Daoy (cell line): ENCODE measurements around the gene MGST3. TPM values are rescaled to one million over a fixed set of nuclear protein-coding genes. Genes with fewer than 3 reads are reported as not detected.
"Not testable (repeated sequence)": the region's sequence is repeated elsewhere in the genome, so short reads cannot be mapped to it uniquely, and the experiment has no call there.

Experiments
- DNase-seq: peaks from one replicate; pipeline ENCODE4 v3.0.0-alpha.2; 2015; ENCODE audit warnings: low read depth
- total RNA-seq: library from RNA; depleted of rRNA; stranded (reverse); fragments of >200 nt; shearing (Covaris generic); gene quantifications from 2 replicates; pipeline ENCODE4 v1.2.3, GENCODE V29; 2014

The MGST3 gene
- total RNA-seq, 1 experiment from 2014 or later = 107 TPM

DNA sequence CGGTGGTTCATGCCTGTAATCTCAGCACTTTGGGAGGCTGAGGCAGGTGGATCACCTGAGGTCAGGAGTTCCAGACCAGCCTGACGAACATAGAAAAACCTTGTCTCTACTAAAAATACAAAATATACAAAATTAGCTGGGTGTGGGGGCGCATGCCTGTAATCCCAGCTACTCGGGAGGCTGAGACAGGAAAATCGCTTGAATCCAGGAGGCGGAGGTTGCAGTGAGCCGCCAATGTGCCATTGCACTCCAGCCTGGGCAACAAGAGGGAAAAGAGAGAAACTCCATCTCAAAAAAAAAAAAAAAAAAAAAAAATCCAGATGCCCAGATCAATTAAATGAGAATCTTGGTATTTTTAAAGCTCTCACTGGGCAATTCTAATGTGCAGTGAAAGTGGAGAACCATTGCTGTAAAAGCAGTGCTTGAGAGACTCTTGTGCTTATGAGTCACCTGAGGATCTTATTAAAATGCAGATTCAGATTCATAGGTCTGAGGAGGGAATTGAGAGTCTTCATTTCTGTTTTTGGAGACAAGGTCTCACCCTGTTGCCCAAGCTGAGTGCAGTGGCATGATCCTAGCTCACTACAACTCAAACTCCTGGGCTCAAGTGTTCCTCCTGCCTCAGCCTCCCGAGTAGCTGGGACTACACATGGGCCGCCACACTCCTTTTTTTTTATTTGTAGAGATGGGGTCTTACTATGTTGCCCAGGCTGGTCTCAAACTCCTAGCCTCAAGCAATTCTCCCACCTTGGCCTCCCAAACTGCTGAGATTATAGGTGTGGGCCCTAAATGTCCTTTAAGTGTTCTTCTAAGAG lies 27.9 kb downstream of the MGST3 start:
- DNase-seq = not testable (repeated sequence)

DNA sequence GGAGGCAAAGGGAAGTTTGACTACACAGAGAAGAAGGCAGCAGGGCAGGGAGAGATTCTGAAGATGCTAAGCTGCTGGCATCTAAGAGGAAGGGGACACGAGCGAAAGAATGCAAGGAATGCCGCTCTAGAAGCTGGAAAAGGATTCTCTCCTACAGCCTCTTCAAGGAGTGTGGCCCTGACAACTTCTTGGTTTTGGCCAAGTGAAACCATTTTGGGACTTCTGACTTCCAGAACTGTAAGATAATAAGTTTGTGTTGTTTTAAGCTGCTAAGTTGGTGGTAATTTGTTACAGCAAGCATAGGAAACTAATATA lies 28.5 kb downstream of the MGST3 start:
- DNase-seq = no peak

DNA sequence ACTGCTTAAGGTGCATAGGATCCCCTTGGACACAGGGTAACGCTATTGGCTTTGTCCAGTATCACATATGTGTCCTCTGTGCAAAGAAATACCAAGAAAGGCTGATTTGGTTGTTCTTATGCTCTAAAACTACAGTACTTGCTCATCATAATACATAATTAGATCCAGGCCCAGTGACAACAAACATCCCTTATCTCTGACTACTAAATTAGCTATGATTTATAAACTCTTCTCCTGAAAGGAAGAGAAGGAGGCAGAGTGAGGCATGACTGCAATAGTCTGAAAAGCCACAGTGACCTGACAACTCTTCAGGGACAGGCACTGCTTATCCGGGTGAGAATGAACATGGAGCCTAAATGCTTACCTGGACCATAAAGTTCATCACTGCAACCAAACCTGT lies 30.7 kb downstream of the MGST3 start:
- no peak for DNase-seq

DNA sequence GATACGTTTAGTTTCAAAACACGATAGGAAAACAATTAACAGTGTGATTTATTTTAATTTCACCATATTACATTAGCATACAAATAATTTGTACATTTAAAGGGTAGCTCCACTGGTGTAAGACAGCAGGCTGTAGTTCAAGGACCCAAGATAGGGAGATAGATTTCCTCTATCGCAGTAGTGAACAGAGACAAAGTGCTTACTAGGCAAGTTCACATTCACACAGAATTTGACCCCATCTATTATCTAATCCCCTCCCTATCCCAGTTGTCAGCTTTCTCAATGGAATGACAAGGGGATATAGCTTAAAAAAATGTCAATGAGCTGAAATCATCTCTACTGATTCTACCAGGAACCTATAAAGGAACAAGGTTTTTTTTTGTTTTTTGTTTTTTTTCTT lies 31.2 kb downstream of the MGST3 start:
- no peak for DNase-seq

DNA sequence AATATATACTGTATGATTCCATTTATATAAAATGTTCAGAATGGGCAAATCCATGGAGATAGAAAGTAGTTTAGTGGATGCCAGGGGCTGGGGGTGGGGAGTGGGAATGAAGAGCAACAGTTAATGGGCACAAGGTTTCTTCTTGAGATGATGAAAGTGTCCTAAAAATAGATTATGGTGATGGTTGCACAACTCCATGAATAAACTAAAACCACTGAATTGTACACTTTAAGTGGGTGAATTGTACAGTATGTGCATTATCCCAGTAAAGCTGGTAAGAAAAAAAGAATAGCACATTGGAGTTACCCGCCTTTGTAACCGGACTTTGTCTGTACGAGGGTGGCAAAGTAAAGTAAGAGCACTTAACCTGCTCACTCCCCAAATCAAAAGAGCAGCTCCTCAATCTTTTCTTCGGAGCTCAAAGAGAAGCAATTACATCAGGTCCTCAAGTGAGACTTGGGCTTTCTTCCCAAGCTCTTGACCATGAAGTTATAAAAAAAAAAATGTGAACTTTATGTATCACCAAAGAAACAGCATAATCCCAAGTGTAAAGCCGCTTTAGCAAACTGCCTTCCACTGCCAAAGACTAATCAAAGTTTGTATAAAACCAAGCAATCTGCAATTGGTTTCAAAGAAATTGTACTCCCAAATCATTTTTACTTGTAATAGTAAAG lies 35.3 kb downstream of the MGST3 start:
- DNase-seq = no peak

DNA sequence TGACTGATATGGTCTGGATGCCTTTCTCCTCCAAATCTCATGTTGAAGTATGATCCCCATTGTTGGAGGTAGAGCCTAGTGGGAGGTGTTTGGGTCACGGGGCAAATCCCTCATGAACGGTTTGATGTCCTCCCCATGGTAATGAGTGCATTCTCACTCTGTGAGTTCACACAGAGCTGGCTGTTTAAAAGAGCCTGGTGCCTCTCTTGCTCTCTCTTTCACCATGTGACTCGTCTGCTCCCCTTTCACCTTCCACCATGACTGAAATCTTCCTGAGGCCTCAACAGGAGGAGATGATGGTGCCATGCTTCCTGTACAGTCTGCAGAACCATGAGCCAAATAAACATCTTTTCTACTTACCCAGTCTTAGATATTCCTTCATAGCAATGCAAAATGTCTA lies 37.1 kb downstream of the MGST3 start:
- DNase-seq = no peak

DNA sequence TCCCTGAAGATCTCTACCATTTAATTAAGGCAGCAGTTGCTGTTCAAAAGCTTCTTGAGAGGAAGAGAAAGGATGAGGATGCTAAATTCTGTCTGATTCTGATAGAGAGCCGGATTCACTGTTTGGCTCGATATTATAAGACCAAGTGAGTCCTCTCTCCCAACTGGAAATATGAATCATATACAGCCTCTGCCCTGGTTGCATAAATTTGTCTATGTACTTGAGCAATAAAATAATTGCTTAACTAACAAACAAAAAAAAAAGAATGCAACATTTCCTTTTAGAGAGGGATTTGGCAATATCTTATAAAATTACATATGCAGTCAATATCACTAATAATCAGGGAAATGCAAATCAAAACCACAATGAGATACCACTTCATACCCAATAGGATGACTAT lies 40.5 kb downstream of the MGST3 start:
- DNase-seq = no peak

DNA sequence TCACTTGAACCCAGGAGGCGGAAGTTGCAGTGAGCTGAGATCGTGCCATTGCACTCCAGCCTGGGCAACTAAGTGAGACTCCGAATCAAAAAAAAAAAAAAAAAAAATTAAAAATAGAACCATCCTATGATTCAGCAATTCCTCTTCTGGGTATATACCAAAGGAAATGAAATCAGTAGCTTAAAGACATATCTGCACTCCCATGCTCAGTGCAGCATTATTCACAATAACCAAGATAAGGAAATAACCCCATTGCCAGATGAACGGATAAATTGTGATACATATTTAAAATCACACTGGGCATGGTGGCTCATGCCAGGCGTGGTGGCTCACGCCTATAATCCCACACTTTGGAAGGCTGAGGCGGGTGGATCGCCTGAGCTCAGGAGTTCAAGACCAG lies 43.6 kb downstream of the MGST3 start:
- no peak for DNase-seq

DNA sequence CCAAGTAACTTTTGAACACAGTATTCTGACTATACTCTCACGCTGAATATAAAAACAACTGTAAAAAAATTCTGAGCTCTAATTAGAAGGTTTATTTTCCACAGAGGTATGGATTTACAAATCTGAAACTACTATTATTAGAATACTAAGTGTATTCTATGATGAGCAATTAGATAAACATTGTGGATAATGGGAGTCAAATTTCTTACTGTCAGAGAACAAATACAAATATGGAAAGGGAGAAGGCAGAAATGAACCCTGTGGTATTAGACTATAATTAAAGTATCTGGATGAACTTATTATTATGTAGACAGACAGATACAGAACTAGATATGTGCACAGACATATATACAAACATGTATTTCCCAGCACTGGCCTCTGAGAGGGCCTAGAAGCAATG lies 44.8 kb downstream of the MGST3 start:
- DNase-seq = no peak

DNA sequence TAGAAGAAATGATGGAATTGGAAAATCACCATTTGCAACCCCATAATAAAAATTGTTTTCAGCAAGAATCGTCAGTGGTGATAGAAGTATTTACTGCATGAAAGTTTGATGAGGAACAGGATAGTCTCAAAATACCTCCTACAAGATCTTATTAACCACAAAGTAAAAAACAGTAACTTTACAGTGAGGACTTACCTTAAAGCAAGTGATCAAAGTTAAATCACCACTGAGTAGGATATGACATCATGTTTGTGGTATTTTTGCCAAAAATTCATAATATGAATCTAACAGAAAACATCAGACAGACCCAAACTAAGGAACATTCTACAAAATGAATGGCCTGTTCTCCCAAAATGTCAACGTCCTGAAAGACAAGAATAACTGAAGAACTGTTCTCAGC lies 47.5 kb downstream of the MGST3 start:
- DNase-seq = no peak

DNA sequence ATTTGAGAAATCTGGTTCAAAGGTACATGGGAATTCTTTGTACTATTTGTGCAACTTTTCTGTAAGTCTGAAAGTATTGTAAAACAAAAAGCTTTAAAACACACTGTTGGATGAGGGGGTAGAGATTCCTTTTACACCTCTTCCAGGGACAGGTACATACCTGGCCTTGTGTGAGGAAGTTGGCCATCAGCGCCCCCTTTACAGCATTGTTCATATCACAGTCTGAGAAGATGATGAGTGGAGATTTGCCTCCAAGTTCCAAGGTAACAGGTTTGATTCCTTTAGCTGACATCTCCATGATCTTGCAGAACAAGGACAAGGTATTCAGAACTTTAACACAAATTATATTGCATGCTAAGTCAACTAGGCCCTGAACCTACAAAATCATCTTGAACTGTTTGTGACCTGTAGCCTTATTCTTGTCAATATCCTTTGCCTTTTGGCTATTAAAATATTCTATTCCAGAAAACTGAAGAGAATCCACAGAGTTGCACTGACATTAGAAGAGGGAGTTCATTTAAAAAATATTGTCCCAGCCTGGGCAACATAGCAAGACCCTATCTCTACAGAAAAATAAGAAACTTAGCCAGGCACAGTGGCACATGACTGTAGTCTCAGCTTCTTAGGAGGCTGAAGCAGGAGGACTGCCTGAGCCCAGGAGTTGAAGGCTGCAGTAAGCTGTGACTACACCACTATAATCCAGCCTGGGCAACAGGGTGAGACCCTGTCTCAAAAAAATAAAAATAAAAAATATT lies 48.4 kb downstream of the MGST3 start:
- DNase-seq = no peak

DNA sequence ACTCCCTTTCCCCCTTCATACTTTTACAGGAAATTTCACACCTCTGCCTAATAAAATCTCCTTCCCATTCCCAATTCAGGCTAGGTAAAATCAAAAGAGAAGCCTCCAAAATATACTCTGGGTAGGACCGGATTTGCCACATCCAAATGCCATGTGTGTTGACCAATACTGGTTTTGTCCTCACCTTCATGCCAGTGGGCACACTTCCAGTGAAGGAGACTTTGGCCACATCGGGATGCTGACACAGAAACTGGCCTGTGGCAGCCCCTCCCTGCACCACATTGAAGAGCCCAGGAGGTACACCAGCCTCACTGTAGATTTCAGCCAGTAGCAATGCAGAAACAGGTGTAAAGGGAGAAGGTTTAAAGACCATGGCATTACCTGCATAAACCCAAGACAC lies 49.3 kb downstream of the MGST3 start:
- DNase-seq = no peak

DNA sequence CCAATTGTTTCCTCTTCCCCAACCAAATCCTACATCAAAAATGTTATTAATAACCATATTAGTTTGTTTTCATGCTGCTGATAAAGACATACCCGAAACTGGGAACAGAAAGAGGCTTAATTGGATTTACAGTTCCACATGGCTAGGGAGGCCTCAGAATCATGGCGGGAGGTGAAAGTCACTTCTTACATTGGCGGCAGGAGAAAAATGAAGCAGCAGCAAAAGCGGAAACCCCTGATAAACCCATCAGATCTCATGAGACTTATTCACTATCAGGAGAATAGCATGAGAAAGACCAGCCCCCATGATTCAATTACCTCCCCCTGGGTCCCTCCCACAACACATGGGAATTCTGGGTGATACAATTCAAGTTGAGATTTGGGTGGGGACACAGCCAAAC lies 49.7 kb downstream of the MGST3 start:
- DNase-seq = not testable (repeated sequence)

DNA sequence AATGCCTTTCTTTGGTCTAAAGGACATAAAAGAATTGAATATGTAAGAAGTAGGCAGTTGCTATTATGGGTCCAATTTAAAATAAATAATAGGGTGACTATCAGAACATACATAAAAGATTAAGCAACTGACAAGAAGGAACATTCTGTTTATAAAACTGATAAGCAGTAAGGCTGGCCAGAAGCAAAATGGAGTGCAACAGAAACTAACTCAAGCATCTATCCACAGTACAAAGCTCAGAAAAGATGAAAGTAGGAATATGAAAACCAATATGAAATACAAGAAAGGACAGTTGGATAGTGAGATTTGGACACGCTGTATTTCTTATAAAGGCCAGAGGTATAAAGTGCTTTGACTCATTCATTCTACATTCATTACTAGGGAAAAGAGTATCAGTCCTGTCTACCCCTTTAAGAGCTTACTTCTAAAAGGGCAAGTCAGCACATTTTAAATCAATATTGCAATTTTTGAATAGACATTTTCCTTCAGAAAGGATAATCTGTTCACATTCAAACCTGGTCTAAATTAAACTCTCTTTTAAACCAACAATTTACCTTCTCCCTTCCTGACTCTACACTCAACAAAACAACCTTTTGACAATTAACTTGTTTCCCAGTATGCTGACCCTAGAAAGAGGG lies 52.9 kb downstream of the MGST3 start:
- DNase-seq = no peak

DNA sequence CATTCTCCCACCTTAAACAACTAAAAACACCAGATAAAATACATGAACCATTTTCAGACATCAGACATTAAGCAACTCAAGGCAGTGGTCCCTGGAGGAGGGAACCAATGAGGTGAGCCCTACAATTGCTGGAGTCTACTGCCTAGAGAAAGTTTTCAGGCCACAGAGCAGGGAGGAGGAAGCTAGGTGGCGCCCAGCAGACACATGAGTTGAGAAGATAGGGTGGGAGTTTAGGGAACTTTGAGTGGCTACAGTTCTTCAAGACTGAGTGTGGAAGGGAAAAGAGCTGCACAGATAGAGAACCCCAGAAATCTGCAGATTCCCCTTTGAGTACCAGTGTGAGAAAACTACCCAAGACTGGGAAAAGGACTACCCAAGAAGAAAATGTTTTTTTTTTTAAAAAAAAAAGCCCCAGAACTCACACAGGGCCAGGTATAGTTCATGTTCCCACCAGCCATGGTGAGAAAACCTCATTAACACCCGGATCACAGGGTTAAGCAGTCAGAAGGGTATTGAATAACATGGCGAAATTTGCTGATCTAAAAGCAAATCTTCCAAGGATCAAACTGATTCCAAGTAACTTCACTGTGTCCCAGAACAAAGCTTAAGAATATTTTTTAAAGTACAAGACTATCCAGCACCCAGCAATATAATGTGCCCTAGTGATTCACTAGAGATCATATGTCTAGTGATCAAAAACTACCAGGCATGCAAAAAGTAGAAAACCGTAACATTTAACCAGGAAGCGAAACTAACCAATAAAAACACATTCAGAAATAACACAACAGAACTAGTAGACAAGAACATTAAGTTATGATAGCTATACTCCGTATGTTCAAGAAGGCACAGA lies 55.3 kb downstream of the MGST3 start:
- no peak for DNase-seq

DNA sequence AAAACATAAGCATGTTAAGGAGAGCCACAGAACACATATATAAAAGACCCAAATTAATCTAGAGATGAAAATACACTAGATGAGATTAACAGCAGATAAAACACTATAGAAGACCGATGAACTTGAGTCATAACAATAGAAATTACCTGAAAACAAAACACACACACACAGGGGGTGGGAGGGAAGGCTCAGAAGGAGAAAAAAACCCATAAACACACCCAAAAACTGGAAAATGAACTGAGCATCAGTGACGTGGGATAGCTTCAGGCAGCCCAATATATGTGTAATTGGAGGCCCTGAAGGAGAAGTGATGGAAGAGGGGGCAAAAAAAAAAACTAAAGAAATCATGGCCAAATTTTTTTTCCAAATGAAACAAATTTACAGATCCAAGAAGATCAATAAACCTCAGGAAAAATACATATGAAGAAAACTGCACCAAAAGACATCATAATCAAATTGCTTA lies 56.0 kb downstream of the MGST3 start:
- DNase-seq = no peak

DNA sequence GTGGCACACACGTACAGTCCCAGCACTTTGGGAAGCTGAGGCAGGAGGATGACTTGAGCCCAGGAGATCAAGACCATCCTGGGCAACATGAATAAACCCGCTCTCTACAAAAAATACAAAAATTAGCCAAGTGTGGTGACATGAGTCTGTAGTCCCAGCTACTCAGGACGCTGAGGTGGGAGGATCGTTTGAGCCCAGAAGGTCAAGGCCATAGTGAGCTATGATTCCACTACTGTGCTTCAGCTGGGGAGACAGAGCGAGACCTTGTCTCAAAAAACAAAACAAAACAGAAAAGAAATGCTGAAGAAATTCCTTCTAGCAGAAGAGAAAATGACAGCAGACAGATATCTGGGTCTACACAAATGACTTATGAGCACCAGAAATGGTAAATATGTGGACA lies 57.0 kb downstream of the MGST3 start:
- no peak for DNase-seq

DNA sequence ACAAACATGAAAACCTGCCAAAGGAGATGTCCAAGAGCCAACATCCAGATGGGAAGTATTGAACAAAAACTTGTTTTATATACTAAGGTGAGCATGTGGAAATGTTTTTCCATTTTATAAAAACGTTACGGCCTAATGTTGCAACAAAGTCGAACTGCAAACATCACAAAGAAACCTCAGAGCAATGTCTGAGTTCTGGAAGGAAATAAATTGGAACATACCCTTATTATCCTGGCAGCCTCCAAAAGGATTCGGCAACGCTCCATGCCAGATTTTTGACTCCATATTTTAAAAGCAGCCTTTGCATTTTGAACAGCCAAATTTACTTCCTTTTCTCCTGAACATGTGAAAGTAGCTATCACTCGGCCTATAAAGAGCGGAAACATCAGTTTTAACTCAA lies 64.0 kb downstream of the MGST3 start:
- no peak for DNase-seq

DNA sequence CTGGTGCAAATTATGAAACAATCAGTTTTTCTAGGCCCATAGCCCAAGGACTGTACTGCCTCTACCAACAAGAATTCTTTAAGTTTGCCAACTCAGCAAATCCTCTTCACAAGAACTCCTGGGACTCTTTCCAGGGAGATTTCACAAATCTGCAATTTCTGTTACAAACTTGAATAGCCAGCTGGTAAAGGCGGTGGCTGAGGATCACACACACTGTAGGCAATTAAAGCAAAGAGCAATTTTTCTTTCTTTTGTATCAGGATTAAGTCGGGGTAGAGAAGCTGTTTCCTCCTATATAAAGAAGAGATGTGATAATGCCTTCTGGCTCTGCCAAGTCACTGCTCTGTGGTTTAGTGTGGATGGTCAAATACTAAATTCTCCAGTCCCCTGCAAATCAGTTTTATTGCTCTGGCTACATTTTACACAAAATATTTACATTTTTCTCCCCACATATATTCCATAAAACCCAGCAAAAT lies 65.6 kb downstream of the MGST3 start:
- peak; percentile 60 for DNase-seq

DNA sequence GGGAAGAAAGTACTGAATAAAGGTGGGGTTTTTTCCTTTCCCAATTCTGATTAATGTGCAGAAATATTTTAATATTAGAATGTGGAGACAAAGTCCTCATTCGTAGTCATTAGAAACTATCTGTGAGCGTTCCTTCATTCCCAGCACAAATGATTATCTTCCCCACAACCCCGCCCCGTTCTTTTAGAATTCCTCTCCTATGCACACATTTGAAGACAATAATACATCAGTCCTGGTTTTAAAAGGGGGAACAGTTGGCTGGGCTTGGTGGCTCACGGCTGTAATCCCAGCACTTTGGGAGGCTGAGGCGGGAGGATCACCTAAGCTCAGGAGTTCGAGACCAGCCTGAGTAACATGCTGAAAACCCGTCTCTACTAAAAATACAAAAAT lies 66.5 kb downstream of the MGST3 start:
- peak; percentile 7 for DNase-seq
